ENCODE results near the gene LSR.

DNA sequence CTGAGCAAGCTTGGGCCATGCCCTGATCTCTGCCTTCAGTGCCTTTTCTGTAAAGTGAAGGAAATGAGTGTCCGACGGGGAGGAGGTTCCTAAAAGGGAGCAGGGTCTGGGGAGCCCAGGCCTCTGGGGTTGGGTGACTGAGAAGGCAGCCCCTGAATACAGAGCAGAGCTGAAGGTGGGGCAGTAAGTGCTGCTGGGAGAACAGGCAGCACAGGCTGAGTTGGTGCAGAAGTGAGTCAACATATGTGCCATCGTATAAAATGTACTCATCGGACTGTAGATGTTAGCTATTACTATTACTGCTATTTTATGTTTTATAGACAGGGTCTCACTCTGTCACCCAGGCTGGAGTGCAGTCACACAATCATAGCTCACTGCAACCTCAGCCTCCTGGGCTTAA lies 32.5 kb downstream of the LSR start:
- TF ChIP-seq CTCF (IDR thresholded peaks at IDR 0.05): no peak
- TF ChIP-seq POLR2AphosphoS5 (IDR thresholded peaks at IDR 0.05): no peak

Measured in suprapubic skin (tissue), 3 donors.